Measurements from ENCODE around the gene UBP1.
"Not testable (repeated sequence)": the region's sequence is repeated elsewhere in the genome, so short reads cannot be mapped to it uniquely, and the experiment has no call there.

Gene UBP1

DNA sequence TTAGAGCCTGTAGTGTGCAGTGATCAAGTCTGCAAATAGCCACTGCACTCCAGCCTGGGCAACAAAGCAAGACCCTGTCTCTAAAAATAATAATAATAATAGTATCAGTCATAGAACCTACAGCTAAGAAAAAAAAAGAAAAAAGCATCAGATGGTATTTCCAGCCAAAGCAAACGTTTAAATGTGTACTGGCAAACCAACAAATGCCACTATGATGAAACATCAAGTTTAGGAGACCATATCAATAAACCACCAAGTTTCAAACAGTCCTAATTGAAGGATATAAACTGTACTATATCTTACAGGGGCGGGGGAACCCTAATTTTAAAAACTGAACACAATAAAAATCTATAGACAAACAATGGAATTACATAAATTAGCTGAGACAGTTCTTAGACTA is 6.4 kb downstream of the UBP1 start:
- no peak for DNase-seq

DNA sequence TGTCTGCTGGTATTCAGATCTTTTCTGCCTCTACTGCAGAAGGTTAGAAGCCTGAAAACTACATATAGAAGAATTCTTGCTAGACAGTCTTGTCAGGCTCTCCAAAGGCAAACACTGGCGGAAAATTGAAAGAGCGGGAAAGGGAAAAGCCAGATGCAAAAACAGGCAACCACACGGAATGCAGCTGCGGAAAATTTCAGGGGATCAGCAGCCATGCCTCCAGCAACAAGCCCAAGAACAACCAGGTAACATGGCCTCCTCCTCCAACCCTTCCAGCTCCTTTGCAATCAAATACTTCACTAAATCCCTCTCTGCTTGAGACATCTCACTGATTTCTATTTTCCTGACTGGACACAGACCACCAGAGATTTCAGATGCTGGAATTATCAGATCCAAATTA is 9.6 kb downstream of the UBP1 start:
- no peak for DNase-seq

DNA sequence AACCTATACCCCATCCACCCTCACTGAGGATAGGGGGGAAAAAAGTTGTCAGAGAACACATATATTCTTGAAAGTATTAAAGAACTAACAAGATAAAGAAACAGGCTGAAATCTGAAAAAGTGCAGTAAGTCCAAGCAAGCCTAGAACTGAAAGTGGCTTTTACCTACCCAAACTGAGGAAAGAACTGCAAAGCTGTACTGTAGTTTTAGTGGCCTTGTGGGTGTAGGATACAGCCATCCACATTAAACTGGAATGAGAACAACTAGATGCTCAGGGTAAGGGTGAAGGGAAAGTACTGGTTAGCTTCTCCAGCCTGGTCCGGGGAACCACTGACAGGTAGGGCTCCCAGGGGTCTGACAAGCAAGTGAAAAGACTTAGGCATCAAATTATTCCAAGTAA is 10.1 kb downstream of the UBP1 start:
- no peak for DNase-seq

DNA sequence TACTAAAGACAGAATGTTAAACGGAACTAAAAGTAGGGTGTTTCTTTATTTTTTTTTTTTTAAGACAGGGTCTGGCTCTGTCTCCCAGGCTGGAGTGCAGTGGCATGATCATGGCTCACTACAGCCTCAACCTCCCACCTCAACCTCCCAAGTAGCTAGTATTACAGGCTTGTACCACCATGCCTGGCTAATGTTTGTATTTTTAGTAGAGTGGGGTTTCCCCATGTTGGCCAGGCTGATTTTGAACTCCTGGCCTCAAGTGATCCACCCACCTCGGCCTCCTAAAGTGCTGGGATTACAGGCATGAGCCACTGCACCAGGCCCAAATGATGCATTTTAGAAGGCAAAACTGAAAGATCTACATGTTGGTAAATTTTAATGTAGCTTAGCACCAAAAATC is 10.9 kb downstream of the UBP1 start:
- not testable (repeated sequence) for DNase-seq

DNA sequence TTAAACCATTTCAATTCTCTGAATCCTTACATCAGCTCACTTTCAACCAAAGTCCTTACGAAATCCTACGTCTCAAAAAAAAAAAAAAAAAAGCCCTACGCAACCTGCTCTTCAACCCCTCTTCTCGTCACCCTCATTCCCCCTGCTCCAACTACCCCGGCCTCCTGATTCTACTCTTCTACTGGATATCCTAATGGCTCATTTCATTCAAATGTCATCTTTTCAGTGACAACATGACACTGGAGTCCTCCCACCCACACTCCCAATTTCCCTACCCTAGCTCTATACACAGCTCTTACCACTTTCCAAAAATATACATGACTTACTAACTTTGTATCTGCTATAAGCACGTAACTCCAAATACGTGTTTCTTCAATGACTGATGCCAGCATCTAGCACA is 11.5 kb downstream of the UBP1 start:
- DNase-seq, result no peak

DNA sequence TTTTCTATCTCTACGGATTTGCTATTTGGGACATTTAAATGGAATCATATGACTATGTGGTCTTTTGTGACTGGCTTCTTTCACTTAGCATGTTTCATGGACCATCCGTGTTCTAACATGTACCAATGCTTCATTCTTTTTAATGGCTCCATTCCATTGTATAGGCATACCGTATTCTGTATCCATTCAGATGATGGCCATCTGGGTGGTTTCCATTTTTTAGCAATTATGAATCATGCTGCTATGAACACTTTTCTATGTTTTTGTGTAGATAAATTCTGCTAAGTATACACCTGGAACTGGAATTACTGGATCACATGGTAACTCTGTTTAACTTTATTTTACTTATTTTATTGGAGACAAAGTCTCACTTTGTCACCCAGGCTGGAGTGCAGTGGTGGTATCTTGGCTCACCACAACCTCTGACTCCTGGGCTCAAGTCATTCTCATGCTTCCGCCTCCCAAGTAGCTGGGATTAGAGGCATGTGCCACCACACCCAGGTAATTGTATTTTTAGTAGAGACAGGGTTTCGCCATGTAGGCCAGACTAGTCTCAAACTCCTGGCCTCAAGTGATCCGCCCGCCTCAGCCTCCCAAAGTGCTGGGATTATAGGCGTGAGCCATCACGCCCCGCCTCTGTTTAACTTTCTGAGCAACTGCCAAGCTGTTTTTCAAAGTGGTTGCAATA is 13.4 kb downstream of the UBP1 start:
- no peak for DNase-seq

DNA sequence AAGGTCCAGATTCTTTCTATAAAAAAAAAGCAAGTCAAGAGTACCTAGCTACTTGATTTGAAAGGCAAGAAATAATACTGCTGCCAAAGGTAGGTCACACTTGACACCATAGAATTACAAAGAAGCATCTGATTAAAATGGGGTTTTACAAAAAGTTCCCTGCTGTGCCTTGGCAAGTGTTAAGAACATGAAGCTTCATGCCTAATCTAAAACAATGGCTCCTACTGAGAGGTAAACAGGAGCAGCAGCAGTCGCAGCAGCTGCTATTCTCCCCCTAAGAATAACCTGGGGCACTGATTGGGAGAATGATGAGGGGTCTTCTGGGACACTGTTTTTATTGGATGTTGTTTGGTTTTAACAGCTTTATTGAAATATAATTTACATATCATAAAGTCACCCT is 14.1 kb downstream of the UBP1 start:
- DNase-seq, result no peak

DNA sequence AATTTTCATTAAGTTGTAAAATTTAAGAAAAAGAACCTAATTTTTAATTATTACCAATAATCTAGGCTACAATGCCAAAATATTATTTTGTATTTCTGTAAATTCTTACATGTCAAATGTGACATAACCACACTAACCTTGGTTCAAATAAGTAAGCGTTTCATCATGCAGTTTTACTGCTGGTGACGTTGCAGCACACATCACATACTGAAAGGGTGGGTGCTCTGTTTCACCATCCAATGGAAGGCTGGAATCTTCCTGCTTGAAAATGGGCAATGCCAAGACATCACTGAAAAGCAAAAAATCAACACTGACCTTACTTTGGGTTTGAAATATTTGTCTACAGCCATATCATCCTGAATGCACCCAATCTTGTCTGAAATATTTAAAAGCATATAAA is 14.8 kb downstream of the UBP1 start:
- DNase-seq, result no peak

DNA sequence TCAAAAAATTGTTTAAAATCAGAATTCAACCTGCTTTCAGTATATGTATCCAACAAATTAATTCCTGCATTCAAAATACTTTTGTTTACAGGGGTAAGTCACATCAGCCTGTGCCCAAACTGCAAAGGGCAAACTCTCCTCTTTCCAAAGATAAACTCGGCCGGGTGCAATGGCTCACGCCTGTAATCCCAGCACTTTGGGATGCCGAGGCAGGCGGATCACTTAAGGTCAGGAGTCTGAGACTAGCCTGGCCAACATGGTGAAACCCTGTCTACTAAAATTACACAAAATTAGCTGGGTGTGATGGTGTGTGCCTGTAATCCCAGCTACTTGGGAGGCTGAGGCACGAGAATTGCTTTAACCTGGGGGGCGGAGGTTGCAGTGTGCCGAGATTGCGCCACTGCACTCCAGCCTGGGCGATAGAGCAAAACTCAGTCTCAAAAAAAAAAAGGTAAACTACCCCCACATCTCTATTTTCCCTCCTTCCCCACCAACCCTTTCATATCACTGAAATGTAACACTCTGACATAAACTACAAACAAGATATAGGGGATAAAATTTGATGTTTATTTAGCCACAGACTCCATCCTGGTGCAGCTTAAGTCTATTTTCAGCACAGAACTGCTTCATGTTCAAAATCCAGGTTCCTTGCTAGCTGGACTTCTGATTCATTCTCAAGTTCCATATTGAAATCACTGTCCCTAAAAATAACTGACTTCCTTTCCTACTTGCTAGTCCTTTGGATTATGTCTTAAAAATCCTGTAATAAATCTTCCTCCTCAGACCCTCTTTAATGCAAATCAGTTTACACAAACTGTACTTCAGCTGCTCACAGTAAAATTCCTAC is 15.4 kb downstream of the UBP1 start:
- no peak for DNase-seq

DNA sequence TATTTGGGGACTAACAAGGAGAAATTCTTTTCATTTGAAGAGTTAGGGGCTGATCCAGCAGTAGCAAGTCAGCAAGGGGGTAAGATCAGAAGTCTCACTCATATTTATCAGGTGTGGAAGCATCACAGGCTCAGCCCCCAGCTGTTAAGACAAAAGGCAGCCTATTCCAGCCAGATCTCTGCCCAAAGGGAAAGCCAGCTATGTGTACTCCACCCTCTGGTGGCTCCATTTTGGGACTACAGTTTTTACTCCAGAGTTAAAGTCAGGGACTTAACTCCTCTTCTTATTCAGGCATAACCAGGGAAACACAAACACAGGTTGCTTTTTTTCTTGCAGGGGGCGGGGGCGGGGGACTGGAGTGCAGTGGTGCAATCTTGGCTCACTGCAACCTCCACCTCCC is 19.2 kb downstream of the UBP1 start:
- no peak for DNase-seq

DNA sequence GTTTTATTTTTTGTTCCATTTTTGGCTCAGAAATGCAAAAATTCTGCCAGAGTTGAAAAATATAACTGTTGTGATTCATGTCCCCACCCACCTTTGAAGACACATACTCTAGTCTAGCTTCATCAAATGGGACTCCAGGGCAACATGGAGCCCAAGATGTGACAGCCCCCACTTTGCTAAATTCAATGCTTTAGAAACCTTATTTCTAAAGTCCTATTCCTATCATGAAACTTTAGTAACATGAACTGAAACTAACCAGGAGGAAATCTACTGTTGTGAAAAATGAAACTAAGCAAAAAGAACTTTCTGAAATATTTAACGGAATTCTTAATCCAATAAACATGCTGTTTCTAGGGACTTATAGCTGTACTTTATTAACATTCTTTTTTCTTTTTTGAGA is 20.3 kb downstream of the UBP1 start:
- DNase-seq, result no peak

DNA sequence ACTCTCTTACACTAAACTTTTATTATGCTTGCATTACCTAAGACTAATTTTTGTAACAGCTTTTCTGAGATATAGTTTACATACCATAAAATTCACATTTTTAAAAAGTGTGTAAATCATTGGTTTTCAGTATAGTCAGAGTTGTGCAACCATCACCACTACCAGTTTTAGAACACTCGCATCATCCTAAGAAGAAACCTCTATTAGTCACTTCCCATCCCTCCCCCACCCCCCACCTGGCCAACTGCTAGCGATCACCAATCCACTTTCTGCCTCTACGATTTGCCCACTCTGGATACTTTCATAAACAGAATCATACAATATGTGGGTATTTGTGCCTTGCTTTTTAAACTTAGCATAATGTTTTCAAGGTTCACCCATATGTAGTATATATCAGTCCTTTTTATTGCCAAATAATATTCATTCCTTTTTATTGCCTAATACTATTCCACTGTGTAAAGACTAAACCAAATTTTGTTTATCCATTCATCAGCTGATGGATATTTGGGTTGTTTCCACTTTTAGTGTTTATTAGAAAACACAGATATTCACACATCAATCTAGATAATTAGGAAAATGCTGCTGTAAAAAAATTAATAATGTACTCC is 23.0 kb downstream of the UBP1 start:
- peak; percentile 28 for DNase-seq

DNA sequence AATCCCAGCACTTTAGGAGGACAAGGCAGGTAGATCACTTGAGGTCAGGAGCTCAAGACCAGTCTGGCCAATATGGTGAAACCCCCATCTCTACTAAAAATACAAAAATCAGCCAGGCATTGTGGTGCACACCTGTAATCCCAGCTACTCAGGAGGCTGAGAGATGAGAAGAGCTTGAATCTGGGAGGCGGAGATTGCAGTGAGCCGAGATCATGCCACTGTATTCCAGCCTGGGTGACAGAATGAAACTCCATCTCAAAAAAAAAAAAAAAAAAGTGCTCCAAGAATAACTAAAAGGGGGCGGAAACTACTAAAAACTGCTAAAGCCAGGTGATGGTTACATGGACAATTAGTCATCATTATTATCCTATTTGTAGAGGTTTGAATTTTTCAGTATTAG is 29.4 kb downstream of the UBP1 start:
- DNase-seq, result not testable (repeated sequence)

DNA sequence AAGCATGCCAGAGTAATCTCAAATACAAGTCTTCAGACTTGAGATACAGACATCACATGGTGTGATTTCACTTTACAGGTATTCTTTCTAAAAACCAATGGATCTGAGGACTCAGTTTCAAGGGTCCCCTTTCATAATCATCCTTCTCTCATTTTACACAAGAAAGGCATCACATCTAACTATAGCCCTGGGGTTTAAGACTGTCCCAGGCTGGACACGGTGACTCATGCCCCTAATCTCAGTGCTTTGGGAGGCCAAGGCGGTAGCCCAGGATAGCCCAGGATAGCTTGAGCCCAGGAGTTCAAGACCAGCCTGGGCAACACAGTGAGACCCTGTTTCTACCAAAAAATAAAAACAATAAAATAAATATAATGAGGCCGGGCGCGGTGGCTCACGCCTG is 36.4 kb downstream of the UBP1 start:
- peak; percentile 26 for DNase-seq

DNA sequence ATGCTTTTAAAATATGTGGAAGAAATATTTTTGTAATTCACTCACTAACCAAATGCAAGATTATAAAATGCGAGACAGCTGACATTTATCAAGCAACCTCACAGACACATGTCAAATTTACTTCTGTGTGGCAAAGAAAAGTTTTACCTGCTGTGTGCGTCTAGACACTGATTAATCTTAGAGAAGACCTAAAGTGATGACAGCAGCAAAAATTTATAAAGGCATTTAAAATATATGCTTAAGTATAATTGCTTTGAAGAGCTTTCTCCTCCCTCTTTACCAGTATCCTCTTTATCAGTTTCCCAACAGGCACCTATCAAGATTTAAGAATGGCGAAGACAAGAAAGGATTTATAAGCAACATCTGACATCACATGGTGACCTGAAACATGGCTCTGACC is 37.3 kb downstream of the UBP1 start:
- DNase-seq, result no peak

DNA sequence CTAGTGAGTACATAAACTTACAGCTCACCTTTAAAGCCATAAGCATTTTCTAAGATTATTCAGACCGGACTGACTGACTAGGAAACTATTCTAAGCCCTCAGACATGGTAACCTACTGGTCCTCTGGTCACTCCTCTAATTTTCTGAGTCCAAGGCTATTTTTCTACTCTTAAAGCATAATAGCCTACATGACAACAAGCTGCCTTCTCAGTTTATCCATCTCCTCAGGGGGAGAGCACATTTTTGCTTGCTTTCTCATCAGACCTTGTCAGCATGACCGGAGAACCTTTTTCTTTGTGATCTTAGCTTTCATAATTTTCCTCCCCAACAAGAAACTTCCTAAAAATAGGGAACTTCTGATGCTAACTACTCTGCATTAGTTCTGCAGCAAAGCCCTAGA is 38.4 kb downstream of the UBP1 start:
- DNase-seq, result no peak

DNA sequence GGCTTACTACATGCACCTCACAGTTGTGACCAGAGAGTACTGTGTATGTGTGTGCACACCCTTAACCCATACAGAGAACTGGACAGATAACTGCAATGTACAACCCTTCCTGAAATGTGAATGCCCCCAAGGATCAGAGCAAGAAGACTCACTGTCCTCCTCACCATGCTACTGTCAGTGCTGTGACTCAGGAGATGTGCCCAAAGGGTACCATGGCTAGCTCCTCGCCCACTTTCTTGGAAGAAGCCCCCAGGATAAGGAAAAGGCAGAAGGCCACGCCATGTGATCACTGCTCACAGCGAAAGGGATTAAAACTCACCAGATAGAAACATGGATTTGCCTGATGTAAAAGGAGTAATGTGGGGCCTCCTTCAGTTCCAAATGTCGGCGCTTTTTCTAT is 41.8 kb downstream of the UBP1 start:
- no peak for DNase-seq

DNA sequence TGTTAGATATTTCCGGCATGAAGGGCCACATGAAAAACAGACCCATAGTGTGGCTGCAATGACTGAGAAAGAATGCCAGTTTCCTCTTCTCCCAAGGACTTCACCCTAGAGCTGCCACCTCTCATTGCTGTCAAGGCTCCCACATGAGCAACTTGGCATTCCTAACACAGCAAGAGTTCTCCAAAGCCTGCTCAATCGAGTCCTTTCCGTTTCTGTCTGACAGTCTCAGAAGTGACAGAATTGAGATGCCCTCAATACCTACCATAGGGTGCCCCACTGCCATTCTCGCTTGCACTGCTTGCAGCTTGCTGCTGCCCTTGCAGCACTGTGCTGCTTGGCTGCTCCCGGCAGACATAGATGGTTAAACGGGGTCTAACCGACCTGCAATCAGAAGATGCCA is 44.3 kb downstream of the UBP1 start:
- no peak for DNase-seq

DNA sequence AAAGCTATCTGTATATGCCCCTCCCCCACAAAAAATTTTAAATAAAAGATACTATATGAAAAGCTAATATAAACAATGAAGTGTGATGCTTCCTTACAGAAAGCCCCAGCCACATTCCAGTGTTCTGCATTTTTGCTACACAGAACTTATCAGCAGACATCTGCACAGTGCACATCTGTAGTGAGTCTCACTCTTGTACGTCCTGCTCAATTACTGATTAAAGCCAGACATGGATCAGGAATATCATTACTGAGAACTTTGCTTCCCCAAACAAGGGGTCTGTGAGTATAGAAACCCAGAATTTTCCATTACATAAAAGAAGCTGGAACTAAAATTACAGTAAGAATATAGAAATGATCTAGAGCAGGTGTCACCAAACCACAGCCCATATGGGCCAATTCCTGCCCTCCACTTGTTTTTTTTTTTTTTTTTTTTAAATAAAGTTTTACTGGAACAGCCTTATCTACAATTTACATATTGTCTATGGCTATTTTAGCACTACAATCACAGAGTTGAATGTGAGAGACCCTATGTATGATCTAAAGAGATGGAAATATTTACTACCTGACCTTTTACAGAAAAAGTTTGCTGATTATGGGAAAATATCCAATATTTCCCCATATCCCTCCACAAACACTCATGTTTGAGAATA is 45.7 kb downstream of the UBP1 start:
- no peak for DNase-seq

DNA sequence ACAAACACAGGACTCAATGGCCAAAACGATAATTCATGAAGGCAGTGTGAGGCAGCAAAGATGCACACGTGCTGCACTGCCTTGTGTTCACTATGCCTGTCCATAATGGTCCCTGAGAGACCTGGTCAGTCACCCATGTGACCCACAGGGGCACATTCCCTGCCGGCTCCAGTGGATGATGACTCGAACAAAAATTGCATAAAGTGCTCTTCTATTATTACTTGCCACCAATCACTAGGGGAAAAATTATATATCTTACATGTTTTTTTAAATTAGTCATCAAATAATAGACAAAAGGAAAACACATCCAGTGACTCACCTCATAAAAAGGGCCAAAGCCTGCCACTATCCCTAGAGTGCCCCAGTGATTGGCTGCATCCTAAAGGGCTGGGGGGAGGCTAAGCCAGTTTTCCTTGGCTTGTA is 47.5 kb downstream of the UBP1 start:
- peak; percentile 66 for DNase-seq

DNA sequence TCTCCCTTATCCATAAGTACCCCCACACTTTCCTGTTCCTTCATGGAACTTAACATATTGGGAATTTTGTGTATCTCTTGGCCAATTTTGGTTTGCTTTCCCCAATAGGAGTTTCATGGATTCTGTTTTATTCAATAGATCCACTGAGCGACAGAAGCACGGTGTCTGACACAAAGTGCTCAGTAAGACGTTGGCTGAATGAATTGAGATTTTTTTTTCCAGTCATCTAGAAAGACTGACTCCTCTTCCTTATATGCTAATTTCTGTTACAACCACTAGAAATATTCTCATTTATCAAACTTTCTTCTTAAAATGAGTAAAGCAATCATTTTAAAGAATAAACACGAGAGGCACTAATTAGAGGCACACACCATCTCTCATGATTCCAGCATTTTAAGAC is 48.1 kb downstream of the UBP1 start:
- DNase-seq, result no peak

DNA sequence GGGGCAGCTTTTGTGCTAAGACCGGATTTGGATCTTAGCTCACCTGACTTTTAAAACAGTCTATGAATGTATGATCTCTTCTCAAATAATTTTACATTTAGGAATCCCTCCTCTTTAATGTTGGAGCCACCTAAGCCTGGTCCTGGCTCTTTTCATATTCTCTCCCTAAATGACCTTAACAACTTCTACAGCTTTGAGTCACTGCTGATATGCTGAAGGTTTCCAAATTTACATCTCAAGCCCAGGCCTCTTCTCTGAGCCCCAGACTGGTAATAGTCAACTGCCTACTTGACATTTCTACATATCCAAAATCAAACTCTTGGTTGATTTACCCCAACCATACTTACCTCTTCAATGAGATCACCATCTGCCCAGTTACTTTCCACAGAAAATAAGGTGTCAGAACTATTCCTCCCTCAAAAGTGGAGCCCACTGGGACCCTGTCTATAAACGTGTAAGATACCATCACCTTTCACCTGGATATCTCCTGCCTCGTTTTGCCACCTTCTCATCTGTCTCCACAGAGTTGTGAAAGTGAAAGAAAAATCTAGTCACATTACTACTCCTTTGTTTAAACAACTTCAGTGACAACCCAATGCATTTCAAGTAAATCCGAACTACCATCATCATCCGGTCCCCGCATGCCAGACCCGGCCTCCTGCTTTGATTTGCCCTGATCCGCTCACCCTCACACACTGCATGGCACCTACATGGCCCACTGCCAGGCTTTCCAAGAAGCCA is 48.8 kb downstream of the UBP1 start:
- no peak for DNase-seq

DNA sequence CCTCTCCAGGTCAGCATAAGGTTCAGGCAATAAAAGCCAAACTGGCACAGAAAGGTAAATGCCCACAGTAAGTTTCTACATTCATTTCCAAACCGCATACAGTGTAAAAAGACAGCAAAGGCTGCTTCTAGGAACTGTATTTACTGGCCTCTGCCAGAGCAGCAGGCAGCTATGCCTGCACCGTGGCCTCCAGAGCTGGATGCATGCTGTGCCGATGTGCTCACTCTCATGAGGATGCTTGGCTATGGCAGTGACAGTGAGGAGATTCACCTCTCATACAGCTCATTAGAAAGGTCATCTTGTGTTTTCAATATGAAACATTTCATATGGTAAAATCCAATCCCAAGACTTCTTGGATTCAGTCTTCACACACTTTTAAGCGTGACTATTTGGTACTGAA is 50.3 kb downstream of the UBP1 start:
- no peak for DNase-seq

All from NCI-H226 (cell line).